NCI-H187 (cell line): ENCODE results near the gene FHIT.

Experiments used
- DNase-seq, 2 experiments: peaks; one replicate each; lab custom pipeline; 2025; lab: John Stamatoyannopoulos, UW

Gene FHIT

GRCh38 chr3:59877263-59878037 lies 1373.8 kb downstream of the FHIT start:
- no peak for DNase-seq

GRCh38 chr3:59876533-59877062 lies 1374.7 kb downstream of the FHIT start:
- no peak for DNase-seq

GRCh38 chr3:59873576-59874230 lies 1377.5 kb downstream of the FHIT start:
- no peak for DNase-seq

- DNase-seq, result no peak
Observed at GRCh38 chr3:59872128-59872527, 1379.1 kb downstream of the FHIT start.

- DNase-seq, result no peak
Observed at GRCh38 chr3:59867185-59868002, 1383.9 kb downstream of the FHIT start.

- DNase-seq, result no peak
Observed at GRCh38 chr3:59866076-59866475, 1385.2 kb downstream of the FHIT start.

- no peak for DNase-seq
Observed at GRCh38 chr3:59865351-59865750, 1385.9 kb downstream of the FHIT start.

GRCh38 chr3:59862686-59863085 lies 1388.6 kb downstream of the FHIT start:
- DNase-seq, result no peak

GRCh38 chr3:59857589-59858346 lies 1393.5 kb downstream of the FHIT start:
- DNase-seq, result peak; percentile 8 to 17

- no peak for DNase-seq
Observed at GRCh38 chr3:59856934-59857460, 1394.3 kb downstream of the FHIT start.

GRCh38 chr3:59854061-59854709 lies 1397.1 kb downstream of the FHIT start:
- DNase-seq, result no peak

GRCh38 chr3:59850417-59850816 lies 1400.8 kb downstream of the FHIT start:
- no peak for DNase-seq

- no peak for DNase-seq
Observed at GRCh38 chr3:59845386-59845785, 1405.9 kb downstream of the FHIT start.

- DNase-seq, result no peak
Observed at GRCh38 chr3:59843821-59844220, 1407.4 kb downstream of the FHIT start.

- DNase-seq, result no peak
Observed at GRCh38 chr3:59839810-59840515, 1411.3 kb downstream of the FHIT start.

- no peak for DNase-seq
Observed at GRCh38 chr3:59839283-59839682, 1412.0 kb downstream of the FHIT start.

GRCh38 chr3:59836531-59836930 lies 1414.7 kb downstream of the FHIT start:
- no peak for DNase-seq

- no peak for DNase-seq
Observed at GRCh38 chr3:59832702-59833101, 1418.5 kb downstream of the FHIT start.

GRCh38 chr3:59832241-59832640 lies 1419.0 kb downstream of the FHIT start:
- no peak for DNase-seq

- no peak for DNase-seq
Observed at GRCh38 chr3:59831394-59831793, 1419.9 kb downstream of the FHIT start.
